SK-N-MC (cell line): ENCODE measurements around the gene SCFD1.
"Not testable (repeated sequence)": the region's sequence is repeated elsewhere in the genome, so short reads cannot be mapped to it uniquely, and the experiment has no call there.

Experiments
- DNase-seq: peaks from one replicate; pipeline ENCODE4 v3.0.0-alpha.2; 2011; ENCODE audit warnings: low read depth, low spot score
- H3K27ac ChIP-seq: fragments of 200-600 bp; sonication (generic); 2 replicates; pipeline ENCODE4 v1.5.1; 2016; ENCODE audit warnings: mixed run types
- H3K36me3 ChIP-seq: fragments of 200-600 bp; sonication (generic); 2 replicates; pipeline ENCODE4 v1.6.1; 2017; ENCODE audit warnings: antibody characterized with exemption, low read length, mixed read lengths; ENCODE audit not compliant: insufficient read depth
- H3K4me3 ChIP-seq: fragments of 200-600 bp; sonication (generic); 2 replicates; pipeline ENCODE4 v1.5.1; 2016
- H3K9ac ChIP-seq: fragments of 200-600 bp; sonication (generic); 2 replicates; pipeline ENCODE4 v1.8.0; 2017; ENCODE audit warnings: mixed run types, mixed read lengths; ENCODE audit not compliant: insufficient read length
- H3K9me3 ChIP-seq: fragments of 200-600 bp; sonication (generic); 2 replicates; pipeline ENCODE4 v1.6.1; 2017; ENCODE audit warnings: low read depth, mild to moderate bottlenecking, antibody characterized with exemption, low read length, moderate library complexity, mixed read lengths
- EZH2 ChIP-seq: fragments of 200-600 bp; sonication (generic); IDR thresholded peaks from one replicate; pipeline ENCODE4 v1.6.1; 2017; ENCODE audit warnings: antibody characterized with exemption
- FOXP2 ChIP-seq: optimal IDR thresholded peaks from 2 replicates; pipeline ENCODE3; 2011; ENCODE audit warnings: mild to moderate bottlenecking, moderate library complexity; ENCODE audit not compliant: insufficient read depth; ENCODE audit errors: extremely low read length, control extremely low read depth
- POLR2AphosphoS5 ChIP-seq: IDR thresholded peaks from 2 replicates; pipeline ENCODE4 v1.6.1; 2012; ENCODE audit warnings: mild to moderate bottlenecking, low read depth, low read length, borderline replicate concordance

SCFD1 gene

DNA sequence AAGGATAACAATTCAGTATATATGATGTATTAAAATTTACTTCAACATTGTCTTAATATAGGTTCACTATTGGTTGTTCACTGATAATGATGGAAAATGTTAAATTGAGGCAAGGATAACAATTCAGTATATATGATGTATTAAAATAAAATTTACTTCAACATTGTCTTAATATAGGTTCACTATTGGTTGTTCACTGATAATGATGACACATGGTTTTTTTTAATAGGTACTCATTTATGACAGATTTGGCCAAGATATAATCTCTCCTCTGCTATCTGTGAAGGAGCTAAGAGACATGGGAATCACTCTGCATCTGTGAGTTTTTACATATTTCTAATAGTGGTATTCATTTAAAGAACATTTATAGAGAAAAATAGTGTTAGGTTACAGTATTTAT is 8.1 kb downstream of the SCFD1 start:
- TF ChIP-seq POLR2AphosphoS5: no peak
- TF ChIP-seq FOXP2: no peak
- no peak for TF ChIP-seq EZH2
- no peak overlapping the region for H3K9ac ChIP-seq
- H3K36me3 ChIP-seq: peaks cover 35% of the 10 kb centered on the region
- H3K4me3 ChIP-seq: no peak overlapping the region
- no peak for DNase-seq
- H3K9me3 ChIP-seq: no peaks in the 10 kb centered on the region
- H3K27ac ChIP-seq: no peak overlapping the region

GRCh38 chr14:30632730-30633129 is 10.6 kb downstream of the SCFD1 start:
- Histone ChIP-seq H3K27ac (no peak overlapping the region), H3K9me3 (no peaks in the 10 kb centered on the region), H3K4me3 (no peak overlapping the region), H3K9ac (no peak overlapping the region), H3K36me3 (peaks cover 52% of the 10 kb centered on the region)
- DNase-seq: no peak
- TF ChIP-seq EZH2 (no peak), POLR2AphosphoS5 (no peak), FOXP2 (no peak)

DNA sequence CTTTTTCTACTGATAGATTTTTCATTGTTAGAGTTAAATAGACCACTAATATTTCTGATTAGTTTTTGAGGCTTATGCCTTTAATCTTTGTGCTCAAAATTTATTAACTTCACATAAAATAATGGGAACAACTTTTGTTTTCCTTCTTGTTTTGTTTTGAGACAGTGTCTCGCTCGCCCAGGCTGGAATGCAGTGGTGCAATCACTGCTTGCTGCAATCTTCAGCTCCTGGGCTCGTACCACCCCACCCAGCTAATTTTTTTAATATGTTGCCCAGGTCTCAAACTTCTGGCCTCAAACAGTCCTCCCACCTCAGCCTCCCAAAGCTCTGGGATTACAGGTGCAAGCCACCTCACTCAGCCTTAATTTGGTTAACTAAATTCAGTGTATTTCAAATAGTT is 16.8 kb downstream of the SCFD1 start:
- H3K27ac ChIP-seq: no peak overlapping the region
- H3K4me3 ChIP-seq: no peak overlapping the region
- DNase-seq: no peak
- peaks cover 75% of the 10 kb centered on the region for H3K36me3 ChIP-seq
- H3K9me3 ChIP-seq: no peaks in the 10 kb centered on the region
- H3K9ac ChIP-seq: no peak overlapping the region
- TF ChIP-seq EZH2: no peak
- TF ChIP-seq POLR2AphosphoS5: no peak
- no peak for TF ChIP-seq FOXP2

GRCh38 chr14:30641207-30641606 is 19.1 kb downstream of the SCFD1 start:
- no peaks in the 10 kb centered on the region; the same call in 1 of the 2 replicates for H3K9me3 ChIP-seq
- H3K27ac ChIP-seq: no peak overlapping the region
- H3K4me3 ChIP-seq: no peak overlapping the region
- H3K36me3 ChIP-seq: peaks cover 76% of the 10 kb centered on the region
- TF ChIP-seq FOXP2 (no peak), POLR2AphosphoS5 (no peak), EZH2 (no peak)
- no peak overlapping the region for H3K9ac ChIP-seq
- DNase-seq: no peak

DNA sequence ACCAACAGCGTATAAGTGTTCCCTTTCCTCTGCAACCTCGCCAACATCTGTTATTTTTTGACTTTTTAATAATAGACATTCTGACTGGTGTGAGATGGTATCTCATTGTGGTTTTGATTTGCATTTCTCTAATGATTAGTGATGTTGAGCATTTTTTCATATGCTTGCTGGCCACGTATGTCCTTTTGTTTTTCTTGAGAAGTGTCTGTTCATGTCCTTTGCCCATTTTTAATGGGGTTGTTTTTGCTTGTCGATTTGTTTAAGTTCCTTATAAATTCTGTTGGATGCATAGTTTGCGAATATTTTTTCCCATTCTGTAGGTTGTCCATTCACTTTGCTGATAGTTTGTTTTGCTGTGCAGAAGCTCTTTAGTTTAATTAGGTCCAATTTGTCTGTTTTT is 22.3 kb downstream of the SCFD1 start:
- not testable (repeated sequence) for H3K27ac ChIP-seq, H3K9ac ChIP-seq, H3K4me3 ChIP-seq, DNase-seq, H3K9me3 ChIP-seq
- peaks cover 69% of the 10 kb centered on the region for H3K36me3 ChIP-seq

GRCh38 chr14:30645600-30645999 is 23.5 kb downstream of the SCFD1 start:
- DNase-seq: no peak
- H3K9me3 ChIP-seq: no peaks in the 10 kb centered on the region; the same call in 1 of the 2 replicates
- H3K4me3 ChIP-seq: no peak overlapping the region
- H3K9ac ChIP-seq: no peak overlapping the region
- H3K36me3 ChIP-seq: peaks cover 70% of the 10 kb centered on the region
- H3K27ac ChIP-seq: no peak overlapping the region
- TF ChIP-seq FOXP2 (no peak), POLR2AphosphoS5 (no peak), EZH2 (no peak)

GRCh38 chr14:30648471-30648870 is 26.4 kb downstream of the SCFD1 start:
- Histone ChIP-seq H3K27ac (no peak overlapping the region), H3K9me3 (no peaks in the 10 kb centered on the region; the same call in 1 of the 2 replicates), H3K4me3 (no peak overlapping the region), H3K9ac (no peak overlapping the region), H3K36me3 (peaks cover 73% of the 10 kb centered on the region)
- no peak for DNase-seq
- TF ChIP-seq FOXP2: no peak
- TF ChIP-seq POLR2AphosphoS5: no peak

DNA sequence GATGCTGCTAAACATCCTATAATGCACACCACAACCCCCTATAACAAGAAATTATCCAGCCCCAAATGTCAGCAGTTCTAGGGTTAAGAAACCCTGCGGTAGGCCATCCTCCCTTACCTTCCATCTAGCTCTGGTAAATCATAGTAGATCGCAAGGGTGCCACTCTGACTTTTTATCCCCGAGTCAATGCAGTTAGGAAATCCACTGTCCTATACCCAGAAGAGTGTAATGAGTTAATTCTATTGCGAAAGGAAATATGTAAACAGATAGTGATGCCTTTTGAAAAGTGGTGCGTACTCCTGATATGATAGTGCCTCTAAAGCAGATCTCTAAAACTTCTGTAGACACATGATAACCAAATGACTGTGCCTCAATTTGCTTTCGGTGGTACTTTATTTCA is 29.8 kb downstream of the SCFD1 start:
- Histone ChIP-seq H3K27ac (no peak overlapping the region), H3K9ac (no peak overlapping the region), H3K4me3 (no peak overlapping the region), H3K36me3 (peaks cover 68% of the 10 kb centered on the region), H3K9me3 (no peaks in the 10 kb centered on the region)
- no peak for TF ChIP-seq EZH2
- no peak for TF ChIP-seq POLR2AphosphoS5
- TF ChIP-seq FOXP2: no peak
- no peak for DNase-seq

- no peak for TF ChIP-seq POLR2AphosphoS5
- no peak for DNase-seq
- Histone ChIP-seq H3K27ac (no peak overlapping the region), H3K9ac (no peak overlapping the region), H3K9me3 (no peaks in the 10 kb centered on the region), H3K36me3 (peaks cover 72% of the 10 kb centered on the region), H3K4me3 (no peak overlapping the region)
Measured at GRCh38 chr14:30655124-30655523, 33.0 kb downstream of the SCFD1 start.
